Muscle of leg (tissue), 11 donors: Measurements from ENCODE around the gene CEP131. TPM values are rescaled to one million over a fixed set of nuclear protein-coding genes. Genes with fewer than 3 reads are reported as not detected.

ENCODE experiments used
- DNase-seq: peaks from one replicate; pipeline ENCODE4 v3.0.0; 2013
- H3K27ac ChIP-seq: one replicate; pipeline ENCODE4 v1.5.1; 2013; ENCODE audit warnings: mild to moderate bottlenecking, low read length, control low read depth
- H3K27me3 ChIP-seq: one replicate; pipeline ENCODE4 v1.6.1; 2013; ENCODE audit warnings: low read length; ENCODE audit not compliant: control insufficient read depth, insufficient read depth
- H3K36me3 ChIP-seq: one replicate; pipeline ENCODE4 v1.6.1; 2013; ENCODE audit warnings: low read length; ENCODE audit not compliant: control insufficient read depth, insufficient read depth
- H3K4me1 ChIP-seq: one replicate; pipeline ENCODE4 v1.6.1; 2013; ENCODE audit warnings: low read length; ENCODE audit not compliant: control insufficient read depth, insufficient read depth
- H3K4me3 ChIP-seq: one replicate; pipeline ENCODE4 v1.5.1; 2013; ENCODE audit warnings: low read length, control low read depth
- H3K9me3 ChIP-seq: replicated peaks from 2 replicates; pipeline ENCODE4 v1.6.1; 2013; ENCODE audit warnings: low read depth, low read length; ENCODE audit not compliant: control insufficient read depth
- WGBS: methylation state at CpG from one replicate; pipeline ENCODE4 v1.1.5; 2013; ENCODE audit warnings: missing lambda C conversion rate; ENCODE audit not compliant: insufficient coverage; 5-methylcytosine and 5-hydroxymethylcytosine counted together
- polyA plus RNA-seq, 8 donors: library from polyadenylated mRNA; unstranded; fragments of 120-200 nt; gene quantifications; one replicate each; pipeline versions ENCODE4 v1.2.1 to v1.2.3, GENCODE V29; 2013; ENCODE audit warnings: inconsistent platforms in 1 of 8, low replicate concordance in 1 of 8; ENCODE audit not compliant: insufficient read length in 8 of 8, insufficient read depth in 1 of 8
- total RNA-seq: library from RNA; stranded (reverse); fragments of 120-200 nt; gene quantifications from one replicate; pipeline ENCODE4 v1.2.4, GENCODE V29; 2013

CEP131 gene
- total and polyA plus RNA-seq, 9 donors, result 8.3 to 16.4 (median 13.5) TPM

GRCh38 chr17:81187586-81188490 lies 34.9 kb downstream of the CEP131 start:
- Histone ChIP-seq H3K36me3 (peaks cover 32% of the 10 kb centered on the region), H3K4me3 (no peak overlapping the region), H3K27ac (no peak overlapping the region), H3K9me3 (no peaks in the 10 kb centered on the region), H3K4me1 (peaks cover 16% of the 10 kb centered on the region), H3K27me3 (peaks cover 3% of the 10 kb centered on the region)
- WGBS, result 88% methylated on average over 23 of the region's 26 CpGs
- DNase-seq, result no peak

- peaks cover 21% of the 10 kb centered on the region for H3K4me1 ChIP-seq
- H3K9me3 ChIP-seq, result no peaks in the 10 kb centered on the region
- peaks cover 3% of the 10 kb centered on the region for H3K27me3 ChIP-seq
- H3K27ac ChIP-seq, result no peak overlapping the region
- H3K36me3 ChIP-seq, result peaks cover 29% of the 10 kb centered on the region
- 93% methylated on average over 8 of the region's 11 CpGs for WGBS
- no peak for DNase-seq
- no peak overlapping the region for H3K4me3 ChIP-seq
Observed at GRCh38 chr17:81187120-81187519, 35.6 kb downstream of the CEP131 start.

DNA sequence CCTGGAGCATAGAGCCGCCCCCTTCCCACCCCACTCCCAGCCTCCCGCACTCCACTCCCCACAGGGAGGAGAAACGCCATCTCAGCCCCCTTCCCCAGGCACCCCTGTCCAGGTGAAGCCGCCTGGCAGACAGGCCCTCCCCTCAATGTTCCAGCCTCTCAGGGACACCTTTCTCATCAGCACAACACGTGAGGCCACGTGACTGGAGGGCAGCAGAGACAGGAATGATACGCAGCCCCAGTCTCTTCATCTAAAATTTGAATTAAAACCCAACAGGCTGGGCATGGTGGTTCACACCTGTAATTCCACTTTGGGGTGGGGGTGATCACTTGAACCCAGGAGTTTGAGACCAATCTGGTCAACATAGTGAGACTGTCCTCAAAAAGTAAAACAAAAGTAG lies 36.6 kb downstream of the CEP131 start:
- DNase-seq, result no peak
- Histone ChIP-seq H3K27me3 (peaks cover 3% of the 10 kb centered on the region), H3K4me3 (no peak overlapping the region), H3K4me1 (peaks cover 21% of the 10 kb centered on the region), H3K27ac (no peak overlapping the region), H3K9me3 (no peaks in the 10 kb centered on the region), H3K36me3 (peaks cover 22% of the 10 kb centered on the region)
- WGBS, result 71% methylated on average over 2 of the region's 7 CpGs

GRCh38 chr17:81184555-81184954 lies 38.2 kb downstream of the CEP131 start:
- peaks cover 10% of the 10 kb centered on the region for H3K36me3 ChIP-seq
- peaks cover 37% of the 10 kb centered on the region for H3K4me1 ChIP-seq
- no peak overlapping the region for H3K4me3 ChIP-seq
- 36% methylated on average over 14 of the region's 15 CpGs for WGBS
- DNase-seq, result peak; percentile 74
- H3K27me3 ChIP-seq, result peaks cover 3% of the 10 kb centered on the region
- no peaks in the 10 kb centered on the region for H3K9me3 ChIP-seq
- peak overlapping the region; percentile 44 for H3K27ac ChIP-seq

DNA sequence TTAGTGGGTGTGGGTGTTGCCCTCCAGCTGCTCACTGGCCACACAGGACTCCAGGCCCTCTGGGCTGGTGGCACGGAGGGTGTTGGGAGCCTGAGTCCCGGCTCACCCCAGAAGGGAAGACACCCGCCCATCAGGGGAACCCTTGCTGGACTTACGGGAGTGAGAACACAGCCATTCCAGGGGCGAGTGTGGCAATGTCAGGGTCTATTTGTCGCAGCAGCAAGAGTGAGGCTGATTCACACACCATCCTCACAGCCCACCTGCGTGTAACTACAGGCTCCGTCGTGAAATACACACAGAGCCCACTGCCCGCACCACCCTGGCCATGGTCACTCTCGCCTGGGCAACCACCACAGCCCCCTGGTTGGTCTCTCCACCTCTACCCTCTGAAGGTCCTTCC lies 39.0 kb downstream of the CEP131 start:
- peaks cover 45% of the 10 kb centered on the region for H3K4me1 ChIP-seq
- no peak overlapping the region for H3K4me3 ChIP-seq
- WGBS, result 99% methylated on average over 11 of the region's 11 CpGs
- H3K9me3 ChIP-seq, result no peaks in the 10 kb centered on the region
- DNase-seq, result no peak
- peaks cover 3% of the 10 kb centered on the region for H3K36me3 ChIP-seq
- no peak overlapping the region for H3K27ac ChIP-seq
- H3K27me3 ChIP-seq, result peaks cover 3% of the 10 kb centered on the region

GRCh38 chr17:81183316-81183715 lies 39.4 kb downstream of the CEP131 start:
- no peaks in the 10 kb centered on the region for H3K9me3 ChIP-seq
- H3K27ac ChIP-seq, result no peak overlapping the region
- no peaks in the 10 kb centered on the region for H3K36me3 ChIP-seq
- WGBS, result 92% methylated on average over 10 of the region's 10 CpGs
- H3K4me3 ChIP-seq, result no peak overlapping the region
- DNase-seq, result no peak
- H3K27me3 ChIP-seq, result peaks cover 3% of the 10 kb centered on the region
- peaks cover 50% of the 10 kb centered on the region for H3K4me1 ChIP-seq

DNA sequence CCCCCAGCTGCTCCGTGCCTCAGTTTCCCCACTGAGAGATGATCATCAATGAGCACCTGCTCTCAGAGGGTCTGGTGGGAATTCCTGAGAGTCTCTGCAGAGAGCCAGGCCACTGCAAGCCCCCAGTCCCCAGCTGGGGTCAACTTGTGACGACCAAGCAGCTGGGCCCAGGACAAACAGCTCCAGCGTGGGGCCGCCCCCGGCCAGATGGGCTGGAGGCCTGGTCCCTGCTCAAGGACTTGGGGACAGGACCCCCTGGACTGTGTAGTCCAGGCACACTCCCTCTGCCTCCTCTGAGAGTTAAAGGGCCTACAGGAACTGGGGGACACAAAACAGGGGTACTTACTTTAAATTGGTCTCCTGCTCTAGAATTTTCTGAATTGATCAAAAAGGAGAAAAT lies 40.2 kb downstream of the CEP131 start:
- Histone ChIP-seq H3K36me3 (no peaks in the 10 kb centered on the region), H3K4me1 (peaks cover 55% of the 10 kb centered on the region), H3K27ac (no peak overlapping the region), H3K4me3 (no peak overlapping the region), H3K9me3 (no peaks in the 10 kb centered on the region), H3K27me3 (peaks cover 3% of the 10 kb centered on the region)
- no peak for DNase-seq
- WGBS, result 52% methylated on average over 5 of the region's 5 CpGs

- H3K36me3 ChIP-seq, result no peaks in the 10 kb centered on the region
- 85% methylated on average over 9 of the region's 19 CpGs for WGBS
- H3K4me1 ChIP-seq, result peaks cover 55% of the 10 kb centered on the region
- no peak overlapping the region for H3K4me3 ChIP-seq
- no peak for DNase-seq
- H3K27ac ChIP-seq, result no peak overlapping the region
- no peaks in the 10 kb centered on the region for H3K9me3 ChIP-seq
- peaks cover 3% of the 10 kb centered on the region for H3K27me3 ChIP-seq
Observed at GRCh38 chr17:81181811-81182185, 41.0 kb downstream of the CEP131 start.

- H3K27me3 ChIP-seq, result peaks cover 3% of the 10 kb centered on the region
- H3K4me1 ChIP-seq, result peaks cover 55% of the 10 kb centered on the region
- no peak overlapping the region for H3K4me3 ChIP-seq
- WGBS, result 90% methylated on average over 45 of the region's 49 CpGs
- H3K27ac ChIP-seq, result no peak overlapping the region
- no peaks in the 10 kb centered on the region for H3K36me3 ChIP-seq
- no peaks in the 10 kb centered on the region for H3K9me3 ChIP-seq
- DNase-seq, result no peak
Observed at GRCh38 chr17:81180836-81181810, 41.6 kb downstream of the CEP131 start.

- H3K9me3 ChIP-seq, result peaks cover 6% of the 10 kb centered on the region
- peaks cover 49% of the 10 kb centered on the region for H3K4me1 ChIP-seq
- H3K27ac ChIP-seq, result peak overlapping the region; percentile 60
- peak; percentile 66 for DNase-seq
- 43% methylated on average over 4 of the region's 12 CpGs for WGBS
- H3K4me3 ChIP-seq, result no peak overlapping the region
- H3K36me3 ChIP-seq, result no peaks in the 10 kb centered on the region
- peaks cover 3% of the 10 kb centered on the region for H3K27me3 ChIP-seq
Observed at GRCh38 chr17:81179861-81180260, 42.9 kb downstream of the CEP131 start.
